ENCODE data around the gene UNC13B. TPM values are rescaled to one million over a fixed set of nuclear protein-coding genes. Genes with fewer than 3 reads are reported as not detected.

The UNC13B gene
- total RNA-seq, 1 experiment from 2014 or later = 9.8 TPM

- Histone ChIP-seq H3K79me2 (ENCODE audit: low read length) (no peaks in the 10 kb centered on the region), H3K9ac (ENCODE audit: low read length) (no peak overlapping the region), H3K4me3 (ENCODE audit: low read length) (no peak overlapping the region), H3K9me2 (replicated peaks; ENCODE audit: low read length) (no peaks in the 10 kb centered on the region), H3K9me3 (ENCODE audit: low read length) (no peaks in the 10 kb centered on the region), H3F3A (ENCODE audit: low read length, unreplicated experiment) (no peaks in the 10 kb centered on the region), H3K4me2 (ENCODE audit: low read length) (no peak overlapping the region), H3K27me3 (ENCODE audit: low read length) (no peaks in the 10 kb centered on the region), H3K27ac (ENCODE audit: low read length) (no peak overlapping the region; the same call in 1 of the 2 replicates), H3K36me3 (ENCODE audit: low read depth, low read length) (no peaks in the 10 kb centered on the region), H2AFZ (ENCODE audit: low read length) (no peak overlapping the region), H3K4me1 (ENCODE audit: insufficient read depth, low read length) (peaks cover 24% of the 10 kb centered on the region), H4K20me1 (ENCODE audit: low read length) (no peaks in the 10 kb centered on the region)
- BruUV-seq (replicated peaks) = no TSS peak
- TF ChIP-seq CTCF (conservative IDR thresholded peaks at IDR 0.05; ENCODE audit: low read depth, low read length) (no peak), EZH2 (IDR thresholded peaks at IDR 0.05; ENCODE audit: low read length, unreplicated experiment) (no peak), EZH2phosphoT487 (IDR thresholded peaks at IDR 0.05; ENCODE audit: borderline replicate concordance, low read length) (no peak)
- ChIA-PET CTCF (no interaction called here), POLR2A (ENCODE audit: unreplicated experiment) (interaction anchor here (0.7 kb wide), 1 partner anchor 17 kb away, joined by 17 read pairs; no protein-coding TSS in a partner anchor)
- intact Hi-C loops (cut with micrococcal nuclease) = no loop called here
- no peak for ATAC-seq
- DNase-seq = peak; percentile 64
Observed at GRCh38 chr9:35349287-35349990, 187.6 kb downstream of the UNC13B start.

- ATAC-seq (no peak), DNase-seq (no peak)
- Histone ChIP-seq H3K4me2 (ENCODE audit: low read length) (peak overlapping the region; percentile 33), H3K27me3 (ENCODE audit: low read length) (no peaks in the 10 kb centered on the region), H4K20me1 (ENCODE audit: low read length) (no peaks in the 10 kb centered on the region), H3K36me3 (ENCODE audit: low read depth, low read length) (no peaks in the 10 kb centered on the region), H3K27ac (ENCODE audit: low read length) (peak overlapping the region; percentile 23), H3K4me1 (ENCODE audit: insufficient read depth, low read length) (peaks cover 24% of the 10 kb centered on the region), H2AFZ (ENCODE audit: low read length) (no peak overlapping the region), H3F3A (ENCODE audit: low read length, unreplicated experiment) (no peaks in the 10 kb centered on the region), H3K79me2 (ENCODE audit: low read length) (no peaks in the 10 kb centered on the region), H3K9ac (ENCODE audit: low read length) (no peak overlapping the region), H3K9me3 (ENCODE audit: low read length) (no peaks in the 10 kb centered on the region), H3K4me3 (ENCODE audit: low read length) (no peak overlapping the region), H3K9me2 (replicated peaks; ENCODE audit: low read length) (no peaks in the 10 kb centered on the region)
- no peak for TF ChIP-seq CTCF (conservative IDR thresholded peaks at IDR 0.05; ENCODE audit: low read depth, low read length)
- no peak for TF ChIP-seq EZH2phosphoT487 (IDR thresholded peaks at IDR 0.05; ENCODE audit: borderline replicate concordance, low read length)
- TF ChIP-seq EZH2 (IDR thresholded peaks at IDR 0.05; ENCODE audit: low read length, unreplicated experiment) = no peak
- no TSS peak for BruUV-seq (replicated peaks)
- intact Hi-C loops (cut with micrococcal nuclease) = no loop called here
- ChIA-PET POLR2A (ENCODE audit: unreplicated experiment) (no interaction called here), CTCF (no interaction called here)
Observed at GRCh38 chr9:35350212-35350611, 188.4 kb downstream of the UNC13B start.

- no peak overlapping the region for H3K9ac ChIP-seq (ENCODE audit: low read length)
- H3F3A ChIP-seq (ENCODE audit: low read length, unreplicated experiment) = no peaks in the 10 kb centered on the region
- H4K20me1 ChIP-seq (ENCODE audit: low read length) = no peaks in the 10 kb centered on the region
- DNase-seq = peak; percentile 48
- H3K79me2 ChIP-seq (ENCODE audit: low read length) = no peaks in the 10 kb centered on the region
- TF ChIP-seq EZH2 (IDR thresholded peaks at IDR 0.05; ENCODE audit: low read length, unreplicated experiment) (no peak), CTCF (conservative IDR thresholded peaks at IDR 0.05; ENCODE audit: low read depth, low read length) (no peak), EZH2phosphoT487 (IDR thresholded peaks at IDR 0.05; ENCODE audit: borderline replicate concordance, low read length) (no peak)
- no peaks in the 10 kb centered on the region for H3K9me3 ChIP-seq (ENCODE audit: low read length)
- no peaks in the 10 kb centered on the region for H3K9me2 ChIP-seq (replicated peaks; ENCODE audit: low read length)
- peaks cover 24% of the 10 kb centered on the region for H3K4me1 ChIP-seq (ENCODE audit: insufficient read depth, low read length)
- no peak overlapping the region for H2AFZ ChIP-seq (ENCODE audit: low read length)
- H3K4me3 ChIP-seq (ENCODE audit: low read length) = no peak overlapping the region
- no TSS peak for BruUV-seq (replicated peaks)
- peak; percentile 72 for ATAC-seq
- CTCF ChIA-PET = no interaction called here
- peak overlapping the region; percentile 23 for H3K27ac ChIP-seq (ENCODE audit: low read length)
- intact Hi-C loops (cut with micrococcal nuclease) = no loop called here
- POLR2A ChIA-PET (ENCODE audit: unreplicated experiment) = no interaction called here
- no peaks in the 10 kb centered on the region for H3K36me3 ChIP-seq (ENCODE audit: low read depth, low read length)
- H3K4me2 ChIP-seq (ENCODE audit: low read length) = peak overlapping the region; percentile 33
- no peaks in the 10 kb centered on the region for H3K27me3 ChIP-seq (ENCODE audit: low read length)
Observed at GRCh38 chr9:35350827-35351549, 189.2 kb downstream of the UNC13B start.
